ENCODE measurements around the gene MUC6.

The MUC6 gene

DNA sequence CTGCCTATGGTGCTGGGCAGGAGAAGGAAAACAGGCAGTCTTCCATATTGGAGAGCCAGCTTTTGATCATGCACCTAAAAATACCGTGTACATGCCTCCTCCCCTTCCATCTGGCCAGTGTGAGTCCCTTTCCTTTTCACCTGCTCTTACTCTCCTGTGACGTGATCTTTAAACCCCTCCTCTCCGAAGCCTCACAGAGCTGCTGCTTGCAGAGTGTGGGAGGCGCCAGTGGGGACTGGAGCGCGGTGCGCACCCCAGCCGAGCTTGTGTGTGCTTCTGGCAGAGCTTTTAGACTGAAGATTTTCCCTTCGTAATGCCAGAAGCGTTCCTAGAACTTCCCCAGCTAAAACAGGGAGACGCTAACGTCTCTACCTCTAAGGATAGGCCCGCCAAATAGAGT is 29.8 kb downstream of the MUC6 start:
- no peak for FAIRE-seq

DNA sequence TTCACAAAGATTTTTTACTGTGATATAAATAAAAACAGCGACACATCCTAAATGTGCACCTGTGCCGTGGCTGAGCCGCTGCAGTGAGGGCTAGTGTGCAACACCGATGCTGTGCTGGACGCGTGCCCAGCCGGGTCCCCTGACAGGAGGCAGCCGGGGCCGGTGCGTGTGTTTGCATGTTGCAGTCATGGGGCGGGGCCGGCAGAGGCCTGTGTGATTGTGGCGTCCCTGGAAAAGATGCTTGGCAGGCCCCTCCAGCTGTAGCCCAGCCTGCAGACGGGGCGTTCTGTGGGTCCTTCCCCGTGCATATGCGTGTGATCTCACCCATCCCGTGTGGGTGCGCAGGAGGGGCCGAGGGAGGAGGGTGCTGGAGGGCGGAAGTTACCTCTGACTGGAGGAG is 30.6 kb downstream of the MUC6 start:
- FAIRE-seq: no peak

- no peak for FAIRE-seq
Measured at GRCh38 chr11:1003159-1003558, 33.4 kb downstream of the MUC6 start.

- FAIRE-seq: no peak
Measured at GRCh38 chr11:1002406-1002984, 34.0 kb downstream of the MUC6 start.

DNA sequence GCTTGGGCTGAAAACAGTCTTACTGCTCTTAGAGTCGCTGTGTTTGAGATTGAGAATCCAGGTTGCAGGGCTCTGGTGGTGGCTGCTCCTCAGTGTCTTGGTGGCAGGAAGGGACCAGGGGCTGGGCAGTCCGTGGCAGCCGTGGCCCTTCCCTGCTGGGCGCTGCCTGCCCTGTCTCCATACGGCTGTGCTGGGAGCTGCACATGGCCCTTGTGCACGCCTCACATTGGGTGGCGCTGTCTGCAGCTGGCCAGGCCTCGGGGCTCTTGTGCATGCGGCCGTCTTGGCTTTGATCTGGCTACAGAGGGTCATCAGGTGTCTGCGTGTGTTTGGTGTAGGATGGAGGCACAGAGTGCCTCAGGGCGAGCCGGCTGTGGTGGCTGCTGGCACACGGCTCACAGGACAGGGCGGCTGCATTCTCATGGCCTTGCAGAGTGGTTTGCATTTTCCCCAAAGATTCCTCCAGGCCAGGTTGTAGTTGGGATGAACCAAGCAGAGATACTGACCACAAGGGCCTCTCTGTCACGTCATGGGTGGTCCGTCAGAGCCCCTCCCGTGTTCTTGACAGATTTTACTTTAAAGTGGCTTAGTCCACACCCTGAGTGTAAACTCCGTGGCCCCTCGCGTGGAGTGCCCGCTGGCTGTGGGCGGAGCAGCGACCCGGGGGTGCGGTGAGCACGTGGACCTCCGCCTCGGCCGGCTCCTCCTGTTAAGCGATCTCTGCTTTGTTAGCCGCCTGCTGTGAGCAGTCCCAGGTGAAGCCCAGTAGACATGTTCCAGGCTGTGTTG is 34.7 kb downstream of the MUC6 start:
- FAIRE-seq: no peak

DNA sequence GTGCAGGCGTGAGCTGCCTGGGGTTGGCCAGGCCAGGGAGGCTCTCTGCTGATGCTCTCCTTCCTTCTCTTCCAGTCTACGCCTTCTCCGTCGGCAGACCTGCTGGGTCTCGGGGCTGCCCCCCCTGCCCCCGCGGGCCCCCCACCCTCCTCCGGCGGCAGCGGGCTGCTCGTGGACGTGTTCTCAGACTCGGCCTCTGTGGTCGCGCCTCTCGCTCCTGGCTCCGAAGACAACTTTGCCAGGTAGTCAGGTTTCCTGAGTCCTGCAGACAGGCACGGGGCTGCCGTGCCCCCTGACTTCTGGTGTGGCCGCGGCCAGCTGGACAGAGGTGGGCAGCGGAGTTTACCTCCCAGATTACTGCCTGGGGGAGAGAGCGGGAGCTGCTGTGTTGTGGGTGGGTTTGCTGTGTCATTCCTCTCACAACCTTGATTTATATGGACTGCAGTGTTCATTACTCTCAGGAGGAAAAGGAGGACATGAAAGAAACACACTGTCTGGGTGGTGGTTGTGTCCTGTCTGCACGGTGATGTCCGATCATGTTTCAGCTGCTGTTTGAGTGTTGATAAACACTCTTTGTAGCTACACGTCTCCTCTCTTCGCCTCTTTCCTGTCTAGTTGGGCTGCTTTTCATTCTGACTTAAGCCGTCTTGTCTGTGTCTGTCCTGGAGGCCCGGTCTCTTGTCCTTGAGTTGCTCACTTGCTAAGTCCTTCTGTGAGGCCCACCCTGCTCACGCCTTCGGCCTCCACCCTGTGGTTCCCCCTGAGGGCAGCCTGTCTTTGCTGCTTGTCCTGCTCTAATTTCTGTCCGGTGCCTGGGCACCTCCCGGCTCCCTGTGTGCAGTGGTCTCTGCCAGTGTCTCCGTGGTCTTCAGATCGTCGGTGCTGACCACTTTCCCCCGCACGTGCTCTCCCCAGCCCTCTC is 35.9 kb downstream of the MUC6 start:
- FAIRE-seq: no peak

GRCh38 chr11:999009-999408 is 37.5 kb downstream of the MUC6 start:
- FAIRE-seq: no peak

GRCh38 chr11:997907-998306 is 38.6 kb downstream of the MUC6 start:
- no peak for FAIRE-seq

DNA sequence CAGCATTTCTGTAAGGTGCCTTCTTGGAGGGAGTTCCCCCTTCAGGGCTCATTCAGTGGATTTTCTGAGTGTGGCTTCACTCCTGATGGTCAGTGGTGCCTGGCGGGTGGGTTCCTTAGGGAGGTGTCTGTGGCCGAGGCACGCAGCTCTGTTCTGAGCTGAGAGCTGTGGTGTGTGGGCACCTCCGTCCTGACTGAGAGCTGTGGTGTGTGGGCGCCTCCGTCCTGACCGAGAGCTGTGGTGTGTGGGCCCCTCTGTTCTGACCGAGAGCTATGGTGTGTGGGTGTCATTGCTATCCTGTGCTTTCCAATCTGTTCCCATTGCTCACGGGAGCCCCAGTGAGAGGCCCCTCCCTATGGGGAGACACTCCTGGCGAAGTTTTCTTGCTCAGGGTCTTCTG is 39.8 kb downstream of the MUC6 start:
- no peak for FAIRE-seq

- FAIRE-seq: no peak
Measured at GRCh38 chr11:995752-996420, 40.6 kb downstream of the MUC6 start.

DNA sequence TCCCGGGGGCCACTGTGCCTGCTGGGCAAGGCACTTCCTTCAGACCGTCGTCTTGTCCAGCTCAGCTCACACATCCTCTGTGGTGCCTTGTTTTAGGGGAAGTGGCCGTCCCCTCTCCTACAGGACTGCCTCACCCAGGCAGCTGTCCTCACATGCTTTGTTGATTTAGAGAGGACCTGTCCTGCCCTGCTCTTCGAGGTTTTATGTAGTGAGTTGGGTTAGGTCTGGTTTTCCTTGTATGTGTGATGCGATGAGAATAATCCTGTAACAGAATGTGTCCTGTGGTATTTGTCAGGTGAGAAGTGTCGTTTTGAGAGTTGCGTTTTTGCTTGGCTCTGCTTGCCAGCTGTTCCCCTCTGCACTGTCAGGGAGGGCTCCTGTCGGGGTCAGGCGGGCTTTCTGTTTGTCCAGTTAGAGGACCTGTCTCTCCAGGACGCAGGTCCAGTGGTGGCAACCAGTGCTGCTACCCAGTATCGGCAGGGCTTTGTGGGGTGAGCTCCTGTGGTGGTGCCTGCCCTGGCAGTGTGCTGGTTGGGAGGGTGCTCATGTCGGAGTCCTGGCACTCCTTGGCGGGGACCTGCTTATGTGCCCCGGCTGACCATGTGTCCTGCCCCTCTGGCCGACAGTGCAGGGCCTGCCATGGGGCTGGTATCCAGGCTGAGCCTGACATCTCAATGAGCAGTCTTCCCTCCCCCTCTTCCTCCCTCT is 41.3 kb downstream of the MUC6 start:
- FAIRE-seq: no peak

DNA sequence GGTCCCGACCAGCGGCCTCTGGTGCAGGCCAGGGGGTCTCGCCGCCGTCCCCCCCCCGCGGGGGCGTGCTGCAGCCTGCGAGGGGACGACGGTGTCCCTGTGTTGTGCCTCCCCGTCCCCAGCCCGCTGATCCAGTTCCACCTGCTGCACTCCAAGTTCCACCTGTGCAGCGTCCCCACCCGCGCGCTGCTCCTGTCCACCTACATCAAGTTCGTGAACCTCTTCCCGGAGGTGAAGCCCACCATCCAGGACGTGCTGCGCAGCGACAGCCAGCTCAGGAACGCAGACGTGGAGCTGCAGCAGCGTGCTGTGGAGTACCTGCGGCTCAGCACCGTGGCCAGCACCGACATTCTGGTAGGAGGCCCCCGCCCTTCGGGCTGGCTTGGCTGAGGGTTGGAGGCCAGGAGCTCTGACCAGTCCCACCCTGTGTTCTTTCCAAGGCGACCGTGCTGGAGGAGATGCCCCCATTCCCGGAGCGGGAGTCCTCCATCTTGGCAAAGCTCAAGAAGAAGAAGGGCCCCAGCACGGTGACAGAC is 42.8 kb downstream of the MUC6 start:
- FAIRE-seq: no peak

- FAIRE-seq: no peak
Measured at GRCh38 chr11:992577-992976, 43.9 kb downstream of the MUC6 start.

DNA sequence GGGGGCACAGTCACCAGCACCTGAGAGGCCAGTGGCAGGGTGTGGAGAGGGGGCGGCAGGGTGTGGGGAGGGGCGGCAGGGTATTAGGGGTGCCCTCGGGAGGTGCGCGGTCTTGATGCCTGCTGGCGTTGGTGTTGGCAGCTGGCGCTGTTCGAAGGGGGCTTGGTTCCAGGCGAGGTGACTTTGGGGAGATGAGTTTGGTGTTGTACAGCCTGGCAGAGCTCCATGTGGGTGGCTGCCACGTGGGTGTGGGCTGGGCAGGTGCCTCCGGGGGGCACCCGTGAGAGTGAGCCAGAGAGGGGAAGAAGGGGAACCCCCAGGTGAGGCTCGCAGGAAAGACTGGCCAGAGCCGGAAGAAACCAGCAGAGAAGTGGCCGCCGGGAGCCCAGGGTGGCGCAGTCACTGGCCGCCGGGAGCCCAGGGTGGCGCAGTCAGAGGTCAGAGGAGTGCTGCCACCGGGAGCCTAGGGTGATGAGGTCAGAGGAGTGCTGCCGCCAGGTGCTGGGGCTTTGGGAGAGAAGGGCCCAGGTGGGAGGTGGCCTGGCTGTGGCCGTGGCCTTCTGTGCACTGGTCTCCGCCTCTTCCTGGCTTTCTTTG is 44.7 kb downstream of the MUC6 start:
- no peak for FAIRE-seq

DNA sequence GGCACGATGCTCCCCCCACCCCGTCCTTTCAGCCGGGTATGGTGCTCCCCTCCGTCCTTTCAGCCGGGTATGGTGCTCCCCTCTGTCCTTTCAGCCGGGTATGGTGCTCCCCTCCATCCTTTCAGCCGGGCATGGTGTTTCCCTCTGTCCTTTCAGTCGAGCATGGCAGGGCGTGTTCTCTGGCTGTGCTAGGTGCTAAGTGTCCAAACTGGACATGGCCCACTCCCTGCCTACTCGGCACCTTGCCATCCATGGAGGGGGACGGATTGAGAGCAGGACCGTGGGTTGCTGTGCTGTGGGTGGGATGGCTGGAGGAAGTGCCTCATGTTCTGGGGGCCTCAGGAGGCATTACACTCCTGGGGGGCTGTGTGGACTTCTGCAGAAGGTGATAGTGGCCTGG is 45.5 kb downstream of the MUC6 start:
- FAIRE-seq: no peak

- no peak for FAIRE-seq
Measured at GRCh38 chr11:990101-990500, 46.4 kb downstream of the MUC6 start.

DNA sequence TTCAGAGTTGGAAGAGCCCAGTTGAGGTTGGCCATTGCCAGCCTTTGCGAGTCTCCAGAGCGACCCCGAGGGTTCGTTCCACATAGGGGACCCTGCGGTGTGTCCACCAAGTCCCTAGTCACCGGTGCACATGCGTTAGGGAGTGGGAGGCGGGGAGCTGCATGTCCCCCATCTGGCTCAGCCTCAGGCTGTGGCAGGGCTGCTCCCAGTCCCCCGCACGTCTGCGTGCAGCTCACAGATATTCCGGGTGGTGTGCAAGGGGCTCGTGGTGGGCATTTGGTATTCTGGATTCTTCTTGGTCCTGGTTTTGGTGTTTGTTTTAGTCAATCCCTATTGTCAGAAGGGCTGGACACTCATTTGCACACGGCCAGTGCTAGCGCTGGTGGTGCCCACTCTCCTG is 48.8 kb downstream of the MUC6 start:
- FAIRE-seq: no peak

GRCh38 chr11:986952-987305 is 49.6 kb downstream of the MUC6 start:
- no peak for FAIRE-seq

GRCh38 chr11:986270-986951 is 50.1 kb downstream of the MUC6 start:
- no peak for FAIRE-seq

DNA sequence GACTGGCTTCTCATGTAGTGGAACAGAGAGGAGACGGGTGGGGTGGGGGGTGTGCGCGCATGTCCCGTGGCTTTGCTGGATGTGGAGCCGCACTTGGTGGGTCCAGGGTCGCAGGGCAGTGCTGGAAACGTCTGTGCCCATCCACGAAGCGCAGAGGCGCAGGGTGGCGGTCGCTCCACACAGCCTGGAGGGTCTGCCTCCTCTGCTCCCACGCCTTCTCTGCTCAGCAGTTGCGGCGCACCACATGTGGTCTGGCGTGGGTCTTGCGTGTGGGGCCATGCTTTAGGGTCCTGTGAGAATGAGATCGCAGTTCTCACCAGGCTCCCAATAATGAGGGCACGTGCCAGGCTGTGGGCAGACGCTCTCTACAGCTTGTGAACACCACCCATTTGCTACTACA is 50.7 kb downstream of the MUC6 start:
- FAIRE-seq: no peak

GRCh38 chr11:985406-985805 is 51.1 kb downstream of the MUC6 start:
- FAIRE-seq: no peak
